K562 (cell line): ENCODE results near the gene SRGAP3.

Source experiments
- JUNB ChIP-seq: fragments of 450-650 bp; formaldehyde crosslinking; conservative IDR thresholded peaks from 2 replicates; pipeline ENCODE4 v1.4.0; 2020; ENCODE audit warnings: mild to moderate bottlenecking
- PRMT5 ChIP-seq: sonication (generic); formaldehyde crosslinking; IDR thresholded peaks from 2 replicates; pipeline ENCODE4 v1.5.0; 2020; ENCODE audit warnings: missing genetic modification reagents
- ZNF76 ChIP-seq: fragments of 250-450 bp; sonication (Bioruptor Pico); IDR thresholded peaks from 2 replicates; pipeline ENCODE4 v1.4.0; 2020; ENCODE audit warnings: mild to moderate bottlenecking, moderate library complexity, borderline replicate concordance
- TF ChIP-seq, protein P1 (sequence below): sonication (generic); formaldehyde crosslinking; IDR thresholded peaks from 2 replicates; pipeline ENCODE4 v1.8.1; 2023; ENCODE audit warnings: mild to moderate bottlenecking, missing genetic modification reagents

DNA sequence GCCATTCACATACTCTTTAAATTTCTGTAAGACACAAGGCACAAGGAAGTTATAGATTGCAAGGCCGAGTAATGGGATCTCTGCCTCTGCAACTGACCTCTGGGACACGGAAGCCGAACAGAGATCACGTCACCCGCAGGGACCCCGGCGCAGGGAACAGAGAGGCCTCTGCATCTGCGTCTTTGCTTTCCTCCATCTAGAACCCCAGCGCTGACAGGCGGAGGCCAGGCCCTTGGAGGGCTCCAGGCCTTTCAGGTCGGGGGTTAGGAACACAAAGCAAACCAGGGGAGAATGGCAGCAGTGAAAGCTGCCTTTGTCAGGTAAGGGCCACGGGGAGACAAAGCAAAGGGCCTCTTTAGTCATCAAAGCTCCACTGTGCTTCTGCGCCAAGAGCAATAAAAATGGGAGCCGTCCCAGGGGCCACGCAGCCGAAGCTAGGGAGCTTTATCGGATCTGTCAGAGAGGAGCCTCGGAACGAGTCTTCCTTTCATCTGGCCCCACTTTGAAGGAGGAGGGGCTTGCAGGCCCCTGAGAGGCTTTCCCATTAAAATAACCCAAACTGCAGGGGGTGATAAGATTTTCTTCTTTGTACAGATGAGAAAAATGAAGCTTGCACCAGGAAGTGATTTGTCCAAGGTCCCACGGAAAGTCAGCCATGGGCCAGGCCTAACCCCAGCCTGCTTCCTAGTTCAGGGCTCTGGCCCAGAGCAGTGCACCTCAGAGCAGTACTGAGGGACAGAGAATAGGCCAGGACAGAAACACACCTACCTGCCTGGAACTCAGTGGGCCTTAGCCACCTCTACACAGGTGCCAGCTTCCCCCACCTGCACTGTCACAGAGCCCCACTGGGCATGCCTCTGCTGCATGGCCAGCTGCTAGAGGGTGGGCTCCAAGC is 201.7 kb downstream of the SRGAP3 start:
- no peak for TF ChIP-seq PRMT5 (CRISPR knock-in tag)
- TF ChIP-seq JUNB (CRISPR knock-in tag): no peak
- TF ChIP-seq ZNF76 (CRISPR knock-in tag): no peak
- TF ChIP-seq, protein P1, sequence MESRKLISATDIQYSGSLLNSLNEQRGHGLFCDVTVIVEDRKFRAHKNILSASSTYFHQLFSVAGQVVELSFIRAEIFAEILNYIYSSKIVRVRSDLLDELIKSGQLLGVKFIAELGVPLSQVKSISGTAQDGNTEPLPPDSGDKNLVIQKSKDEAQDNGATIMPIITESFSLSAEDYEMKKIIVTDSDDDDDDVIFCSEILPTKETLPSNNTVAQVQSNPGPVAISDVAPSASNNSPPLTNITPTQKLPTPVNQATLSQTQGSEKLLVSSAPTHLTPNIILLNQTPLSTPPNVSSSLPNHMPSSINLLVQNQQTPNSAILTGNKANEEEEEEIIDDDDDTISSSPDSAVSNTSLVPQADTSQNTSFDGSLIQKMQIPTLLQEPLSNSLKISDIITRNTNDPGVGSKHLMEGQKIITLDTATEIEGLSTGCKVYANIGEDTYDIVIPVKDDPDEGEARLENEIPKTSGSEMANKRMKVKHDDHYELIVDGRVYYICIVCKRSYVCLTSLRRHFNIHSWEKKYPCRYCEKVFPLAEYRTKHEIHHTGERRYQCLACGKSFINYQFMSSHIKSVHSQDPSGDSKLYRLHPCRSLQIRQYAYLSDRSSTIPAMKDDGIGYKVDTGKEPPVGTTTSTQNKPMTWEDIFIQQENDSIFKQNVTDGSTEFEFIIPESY (CRISPR knock-in tag): no peak
